GM19240 (cell line): ENCODE results near the gene MEP1B.

ENCODE experiments used
- DNase-seq: peaks from one replicate; pipeline ENCODE4 v3.0.0; 2011; ENCODE audit warnings: low spot score; ENCODE audit not compliant: insufficient read length

The MEP1B gene

DNA sequence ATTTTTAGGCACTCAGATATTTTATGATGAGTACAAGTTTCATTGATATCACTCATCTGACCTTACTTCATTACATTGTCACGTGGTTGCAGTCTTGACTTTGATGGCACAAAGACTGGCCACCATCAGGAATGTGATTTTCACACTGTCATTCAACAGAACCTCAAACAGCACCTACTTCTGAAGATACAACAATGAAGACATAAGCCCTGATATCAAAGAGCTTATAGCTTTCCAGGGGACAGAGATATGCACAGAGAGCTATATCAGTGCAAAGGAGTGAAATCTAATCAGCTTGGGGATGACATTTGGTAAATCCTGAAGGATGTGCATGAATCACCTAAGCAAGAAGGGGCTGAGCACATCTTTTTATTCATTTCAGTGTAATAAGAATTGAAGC is 72.3 kb downstream of the MEP1B start:
- no peak for DNase-seq

DNA sequence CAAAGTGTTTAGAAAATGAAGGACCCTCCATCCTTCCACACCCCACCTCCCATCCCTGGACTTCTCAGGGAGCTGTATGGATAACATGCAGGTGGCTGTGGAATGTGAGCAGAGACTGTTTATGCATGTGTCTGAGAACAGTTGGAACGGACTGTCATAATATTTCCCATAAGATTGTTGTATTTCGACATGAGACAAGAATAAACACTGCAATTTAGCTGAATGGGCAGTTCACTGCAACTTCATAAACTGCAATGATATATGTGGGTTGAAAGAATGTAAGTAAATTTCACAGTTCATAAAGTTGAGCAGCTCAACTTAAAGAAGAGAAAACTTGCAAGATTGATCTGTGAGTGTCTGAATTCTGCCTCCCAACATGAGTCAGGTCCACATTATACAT is 74.6 kb downstream of the MEP1B start:
- DNase-seq: no peak

DNA sequence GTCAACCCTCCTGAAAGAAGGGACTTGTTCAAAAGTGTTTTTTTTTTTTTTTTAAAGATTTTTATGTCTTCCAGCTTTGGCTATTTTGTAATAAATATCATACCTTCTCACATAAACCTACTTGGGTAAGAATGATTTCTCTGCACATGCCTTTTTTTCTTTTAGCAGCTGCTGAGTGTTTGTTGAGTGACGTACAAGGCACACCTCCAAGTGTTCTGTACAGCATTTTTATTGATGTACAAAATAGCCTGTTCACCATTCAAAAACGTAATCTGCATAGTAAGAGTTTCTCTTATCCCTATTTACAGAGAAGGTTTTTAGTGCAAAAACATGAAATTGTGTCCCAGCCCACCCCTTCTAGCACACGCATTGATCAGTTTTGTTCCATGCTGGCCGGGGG is 77.6 kb downstream of the MEP1B start:
- DNase-seq: no peak
